Smooth muscle cell (in vitro differentiated cells): ENCODE results near the gene MTF2. TPM values are rescaled to one million over a fixed set of nuclear protein-coding genes. Genes with fewer than 3 reads are reported as not detected.
"Not testable (repeated sequence)": the region's sequence is repeated elsewhere in the genome, so short reads cannot be mapped to it uniquely, and the experiment has no call there.

Experiments used
- DNase-seq: peaks from one replicate; lab custom pipeline; 2025; ENCODE audit not compliant: unreplicated experiment; lab: John Stamatoyannopoulos, UW
- H2AFZ ChIP-seq: fragments of 200-600 bp; sonication (generic); 2 replicates; pipeline ENCODE4 v1.6.0; 2016; ENCODE audit warnings: antibody characterized with exemption, low read depth, mild to moderate bottlenecking
- H3F3A ChIP-seq: fragments of 200-600 bp; sonication (generic); 2 replicates; pipeline ENCODE4 v1.6.0; 2017; ENCODE audit warnings: antibody characterized with exemption, low read depth
- H3K27ac ChIP-seq: fragments of 200-600 bp; sonication (generic); 2 replicates; pipeline ENCODE4 v1.5.1; 2016; ENCODE audit warnings: low read depth, mild to moderate bottlenecking
- H3K27me3 ChIP-seq: fragments of 200-600 bp; sonication (generic); 2 replicates; pipeline ENCODE4 v1.6.1; 2016; ENCODE audit warnings: low read depth, mild to moderate bottlenecking
- H3K36me3 ChIP-seq: fragments of 200-600 bp; sonication (generic); 2 replicates; pipeline ENCODE4 v1.5.1; 2016; ENCODE audit warnings: low read depth
- H3K4me1 ChIP-seq: fragments of 200-600 bp; sonication (generic); 2 replicates; pipeline ENCODE4 v1.5.1; 2016; ENCODE audit warnings: low read depth
- H3K4me2 ChIP-seq: fragments of 200-600 bp; sonication (generic); 2 replicates; pipeline ENCODE4 v1.6.0; 2016; ENCODE audit warnings: mild to moderate bottlenecking
- H3K4me3 ChIP-seq: fragments of 200-600 bp; sonication (generic); 2 replicates; pipeline ENCODE4 v1.5.1; 2016; ENCODE audit warnings: mild to moderate bottlenecking
- H3K79me2 ChIP-seq: fragments of 200-600 bp; sonication (generic); 2 replicates; pipeline ENCODE4 v1.6.0; 2016; ENCODE audit warnings: low read depth, mild to moderate bottlenecking
- H3K9ac ChIP-seq: fragments of 200-600 bp; sonication (generic); 2 replicates; pipeline ENCODE4 v1.6.0; 2016; ENCODE audit warnings: low read depth
- H3K9me3 ChIP-seq: fragments of 200-600 bp; sonication (generic); replicated peaks from 2 replicates; pipeline ENCODE4 v1.5.1; 2016; ENCODE audit warnings: low read depth
- H4K20me1 ChIP-seq: fragments of 200-600 bp; sonication (generic); 2 replicates; pipeline ENCODE4 v1.6.0; 2016; ENCODE audit warnings: low read depth
- CTCF ChIP-seq: fragments of 200-600 bp; sonication (generic); IDR thresholded peaks from 2 replicates; pipeline ENCODE4 v1.5.1; 2017; ENCODE audit warnings: borderline replicate concordance, mild to moderate bottlenecking, antibody characterized with exemption; ENCODE audit not compliant: insufficient read depth, poor library complexity, severe bottlenecking
- WGBS: methylation state at CpG from one replicate; pipeline ENCODE4 v1.1.7; 2016; ENCODE audit warnings: low lambda C conversion rate; 5-methylcytosine and 5-hydroxymethylcytosine counted together
- polyA plus RNA-seq: library from polyadenylated mRNA; unstranded; fragments of >200 nt; fragmentation: Nextera tagmentation; extraction: Ambion mirVana; gene quantifications from 2 replicates; pipeline ENCODE4 v1.2.1, GENCODE V29; 2016
- total RNA-seq: library from RNA; depleted of rRNA; stranded (reverse); fragments of >200 nt; gene quantifications from 2 replicates; pipeline ENCODE4 v1.2.3, GENCODE V29; 2014

MTF2 gene
- total and polyA plus RNA-seq, 2 experiments from 2014 or later = 41.2 to 43.1 TPM

GRCh38 chr1:93164816-93165215 lies 85.7 kb downstream of the MTF2 start:
- no peak overlapping the region for H2AFZ ChIP-seq
- H3K36me3 ChIP-seq = peaks cover 11% of the 10 kb centered on the region
- no peak for TF ChIP-seq CTCF
- 96% methylated on average over 2 of the region's 2 CpGs for WGBS
- no peaks in the 10 kb centered on the region for H3F3A ChIP-seq
- no peak overlapping the region for H3K4me3 ChIP-seq
- H3K27me3 ChIP-seq = no peaks in the 10 kb centered on the region
- no peak for DNase-seq
- H3K4me2 ChIP-seq = no peak overlapping the region
- H3K9me3 ChIP-seq = no peaks in the 10 kb centered on the region
- peaks cover 76% of the 10 kb centered on the region for H3K79me2 ChIP-seq
- no peak overlapping the region for H3K9ac ChIP-seq
- no peaks in the 10 kb centered on the region for H3K4me1 ChIP-seq
- H4K20me1 ChIP-seq = peaks cover 20% of the 10 kb centered on the region
- H3K27ac ChIP-seq = no peak overlapping the region

- 100% methylated on average over 1 of the region's 1 CpG for WGBS
- not testable (repeated sequence) for H3F3A ChIP-seq, H2AFZ ChIP-seq, H3K27ac ChIP-seq, H3K27me3 ChIP-seq, H3K4me3 ChIP-seq, H3K4me2 ChIP-seq, H3K9ac ChIP-seq, H3K4me1 ChIP-seq, H3K9me3 ChIP-seq, DNase-seq
- H3K79me2 ChIP-seq = peaks cover 80% of the 10 kb centered on the region
- peaks cover 17% of the 10 kb centered on the region for H4K20me1 ChIP-seq
- H3K36me3 ChIP-seq = peaks cover 11% of the 10 kb centered on the region
These were observed 86.8 kb downstream of the MTF2 start for GRCh38 chr1:93165895-93166294.

GRCh38 chr1:93167006-93167405 lies 87.9 kb downstream of the MTF2 start:
- Histone ChIP-seq H3K9ac (no peak overlapping the region), H3K36me3 (peaks cover 11% of the 10 kb centered on the region), H3K27me3 (no peaks in the 10 kb centered on the region), H3F3A (no peaks in the 10 kb centered on the region), H3K4me2 (no peak overlapping the region), H3K79me2 (peaks cover 80% of the 10 kb centered on the region), H2AFZ (no peak overlapping the region), H3K4me3 (no peak overlapping the region), H3K4me1 (no peaks in the 10 kb centered on the region), H3K9me3 (no peaks in the 10 kb centered on the region), H4K20me1 (peaks cover 20% of the 10 kb centered on the region), H3K27ac (no peak overlapping the region)
- no peak for DNase-seq
- TF ChIP-seq CTCF = no peak

- 97% methylated on average over 24 of the region's 36 CpGs for WGBS
- DNase-seq, H3K4me2 ChIP-seq, H3K27me3 ChIP-seq, H3K4me3 ChIP-seq, H3K4me1 ChIP-seq, H3F3A ChIP-seq, H3K9me3 ChIP-seq, H3K27ac ChIP-seq, H3K9ac ChIP-seq, H2AFZ ChIP-seq: not testable (repeated sequence)
- H3K79me2 ChIP-seq = peaks cover 95% of the 10 kb centered on the region
- H3K36me3 ChIP-seq = peaks cover 11% of the 10 kb centered on the region
- peaks cover 37% of the 10 kb centered on the region for H4K20me1 ChIP-seq
These were observed 91.1 kb downstream of the MTF2 start for GRCh38 chr1:93170141-93170678.

GRCh38 chr1:93171549-93172034 lies 92.5 kb downstream of the MTF2 start:
- Histone ChIP-seq H2AFZ (no peak overlapping the region), H3K27me3 (no peaks in the 10 kb centered on the region), H4K20me1 (peaks cover 47% of the 10 kb centered on the region), H3K36me3 (peaks cover 10% of the 10 kb centered on the region), H3K4me2 (no peak overlapping the region), H3K9ac (no peak overlapping the region), H3K4me1 (peaks cover 5% of the 10 kb centered on the region), H3F3A (no peaks in the 10 kb centered on the region), H3K9me3 (no peaks in the 10 kb centered on the region), H3K27ac (no peak overlapping the region), H3K4me3 (no peak overlapping the region), H3K79me2 (peaks cover 97% of the 10 kb centered on the region)
- whole genome bisulfite sequencing = 91% methylated on average over 1 of the region's 1 CpG
- DNase-seq = no peak
- TF ChIP-seq CTCF = no peak
